DND-41 (cell line): ENCODE data around the gene MKX.

Experiments
- EZH2 ChIP-seq: IDR thresholded peaks from 3 replicates; pipeline ENCODE4 v1.6.1; 2012; ENCODE audit warnings: borderline replicate concordance, low read depth, mild to moderate bottlenecking, moderate library complexity, low read length, inconsistent platforms; ENCODE audit not compliant: severe bottlenecking
- TF ChIP-seq, protein P1 (sequence below): IDR thresholded peaks from 2 replicates; pipeline ENCODE4 v1.5.1; 2012; ENCODE audit warnings: borderline replicate concordance, low read length, moderate library complexity, mild to moderate bottlenecking; ENCODE audit not compliant: poor library complexity, severe bottlenecking; ENCODE audit errors: extremely low read depth

DNA sequence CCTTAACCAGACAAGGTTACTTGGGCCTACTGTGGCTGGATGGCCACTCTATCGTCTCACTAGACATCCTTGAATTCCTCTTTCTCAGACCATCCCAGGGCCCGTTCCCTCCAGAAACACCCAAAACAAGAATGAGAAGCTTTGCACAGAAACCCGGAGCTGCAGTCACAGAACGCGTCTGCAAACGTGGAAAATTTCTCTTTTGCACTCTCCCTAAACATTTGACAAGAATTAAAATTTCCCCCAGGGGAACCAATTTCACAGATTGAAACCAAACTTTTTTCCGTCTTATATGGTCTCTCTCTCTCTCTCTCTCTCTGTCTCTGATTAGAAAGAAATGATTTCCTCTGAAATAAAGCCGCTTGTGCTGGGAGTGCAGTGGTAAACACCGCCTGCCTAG is 120.7 kb downstream of the MKX start:
- TF ChIP-seq, protein P1, sequence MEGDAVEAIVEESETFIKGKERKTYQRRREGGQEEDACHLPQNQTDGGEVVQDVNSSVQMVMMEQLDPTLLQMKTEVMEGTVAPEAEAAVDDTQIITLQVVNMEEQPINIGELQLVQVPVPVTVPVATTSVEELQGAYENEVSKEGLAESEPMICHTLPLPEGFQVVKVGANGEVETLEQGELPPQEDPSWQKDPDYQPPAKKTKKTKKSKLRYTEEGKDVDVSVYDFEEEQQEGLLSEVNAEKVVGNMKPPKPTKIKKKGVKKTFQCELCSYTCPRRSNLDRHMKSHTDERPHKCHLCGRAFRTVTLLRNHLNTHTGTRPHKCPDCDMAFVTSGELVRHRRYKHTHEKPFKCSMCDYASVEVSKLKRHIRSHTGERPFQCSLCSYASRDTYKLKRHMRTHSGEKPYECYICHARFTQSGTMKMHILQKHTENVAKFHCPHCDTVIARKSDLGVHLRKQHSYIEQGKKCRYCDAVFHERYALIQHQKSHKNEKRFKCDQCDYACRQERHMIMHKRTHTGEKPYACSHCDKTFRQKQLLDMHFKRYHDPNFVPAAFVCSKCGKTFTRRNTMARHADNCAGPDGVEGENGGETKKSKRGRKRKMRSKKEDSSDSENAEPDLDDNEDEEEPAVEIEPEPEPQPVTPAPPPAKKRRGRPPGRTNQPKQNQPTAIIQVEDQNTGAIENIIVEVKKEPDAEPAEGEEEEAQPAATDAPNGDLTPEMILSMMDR = no peak
- no peak for TF ChIP-seq EZH2
